Naive thymus-derived CD4-positive, alpha-beta T cell (primary cell): ENCODE measurements around the gene KRTAP5-3. TPM values are rescaled to one million over a fixed set of nuclear protein-coding genes. Genes with fewer than 3 reads are reported as not detected.

Experiments used
- polyA plus RNA-seq, 2 donors: library from polyadenylated mRNA; unstranded; fragments of 300-500 nt; fragmentation: Illumina TruSeq; gene quantifications; one replicate each; pipeline ENCODE4 v1.2.3, GENCODE V29; 2021
- total RNA-seq, 6 experiments: library from RNA in 5 of 6; stranded (reverse) in 5 of 6; gene quantifications; 1 replicate in 5 of 6; 2 replicates in 1 of 6; pipeline ENCODE4 v1.2.3 and lab custom pipeline; 2021 to 2026

The KRTAP5-3 gene
- total and polyA plus RNA-seq, 7 experiments from 2014 or later: not detected

Other genes starting within 250 kb of the KRTAP5-3 start
- gene BRSK2, start 218.5 kb downstream of the KRTAP5-3 start, total RNA-seq: under 1 TPM in 3 of 5 experiments, not detected in 2; 0.27 to 0.51 (median 0.30) TPM
- gene BRSK2, start 218.5 kb downstream of the KRTAP5-3 start, polyA plus RNA-seq: not detected
- 10 to 100 TPM; 38.4 to 59.8 (median 51.2) TPM for gene MOB2, start 121.7 kb downstream of the KRTAP5-3 start, total RNA-seq
- 10 to 100 TPM; 37.6 to 53.8 TPM for gene MOB2, start 121.7 kb downstream of the KRTAP5-3 start, polyA plus RNA-seq
- gene DUSP8, start 36.2 kb downstream of the KRTAP5-3 start, total RNA-seq: 10 to 100 TPM in 2 of 5 experiments, 1 to 10 TPM in 2, under 1 TPM in 1; 0.41 to 79.3 (median 4.4) TPM
- under 1 TPM; 0.22 to 0.35 TPM for gene DUSP8, start 36.2 kb downstream of the KRTAP5-3 start, polyA plus RNA-seq
- gene KRTAP5-1, start 23.2 kb downstream of the KRTAP5-3 start, total RNA-seq: not detected
- not detected for gene KRTAP5-1, start 23.2 kb downstream of the KRTAP5-3 start, polyA plus RNA-seq
- not detected for gene KRTAP5-2, start 10.2 kb downstream of the KRTAP5-3 start, total RNA-seq
- not detected for gene KRTAP5-2, start 10.2 kb downstream of the KRTAP5-3 start, polyA plus RNA-seq
- gene KRTAP5-4, start 13.7 kb upstream of the KRTAP5-3 start, total RNA-seq: not detected
- not detected for gene KRTAP5-4, start 13.7 kb upstream of the KRTAP5-3 start, polyA plus RNA-seq
- not detected for gene KRTAP5-5, start 21.3 kb upstream of the KRTAP5-3 start, total RNA-seq
- gene KRTAP5-5, start 21.3 kb upstream of the KRTAP5-3 start, polyA plus RNA-seq: not detected
- gene KRTAP5-6, start 88.7 kb upstream of the KRTAP5-3 start, total RNA-seq: not detected
- gene KRTAP5-6, start 88.7 kb upstream of the KRTAP5-3 start, polyA plus RNA-seq: not detected
- gene IFITM10, start 142.1 kb upstream of the KRTAP5-3 start, total RNA-seq: 10 to 100 TPM in 1 of 5 experiments, 1 to 10 TPM in 4; 1.4 to 16.0 (median 2.1) TPM
- gene IFITM10, start 142.1 kb upstream of the KRTAP5-3 start, polyA plus RNA-seq: not detected
- 100 to 1,000 TPM; 103 to 378 (median 186) TPM for gene CTSD, start 155.5 kb upstream of the KRTAP5-3 start, total RNA-seq
- 100 to 1,000 TPM; 183 to 218 TPM for gene CTSD, start 155.5 kb upstream of the KRTAP5-3 start, polyA plus RNA-seq
- not detected for gene SYT8, start 226.5 kb upstream of the KRTAP5-3 start, total RNA-seq
- not detected for gene SYT8, start 226.5 kb upstream of the KRTAP5-3 start, polyA plus RNA-seq
- 1 to 10 TPM in 1 of 5 experiments, under 1 TPM in 1, not detected in 3; 0.61 to 8.8 TPM for gene TNNI2, start 230.5 kb upstream of the KRTAP5-3 start, total RNA-seq
- gene TNNI2, start 230.5 kb upstream of the KRTAP5-3 start, polyA plus RNA-seq: under 1 TPM in 1 of 2 donors, not detected in 1; 0.46 TPM
- gene LSP1, start 244.6 kb upstream of the KRTAP5-3 start, total RNA-seq: 100 to 1,000 TPM; 248 to 578 (median 289) TPM
- 100 to 1,000 TPM; 295 to 394 TPM for gene LSP1, start 244.6 kb upstream of the KRTAP5-3 start, polyA plus RNA-seq